HG03280 (cell line): ENCODE measurements around the gene PIGN.
"Not testable (repeated sequence)": the region's sequence is repeated elsewhere in the genome, so short reads cannot be mapped to it uniquely, and the experiment has no call there.

Source experiments
- ATAC-seq: cut with Tn5 transposase; IDR thresholded peaks from one replicate; pipeline ENCODE4 v1.9.1; 2021; ENCODE audit warnings: mild to moderate bottlenecking, moderate library complexity; ENCODE audit not compliant: unreplicated experiment

PIGN gene

GRCh38 chr18:62069556-62069955, 117.3 kb downstream of the PIGN start:
- no peak for ATAC-seq

DNA sequence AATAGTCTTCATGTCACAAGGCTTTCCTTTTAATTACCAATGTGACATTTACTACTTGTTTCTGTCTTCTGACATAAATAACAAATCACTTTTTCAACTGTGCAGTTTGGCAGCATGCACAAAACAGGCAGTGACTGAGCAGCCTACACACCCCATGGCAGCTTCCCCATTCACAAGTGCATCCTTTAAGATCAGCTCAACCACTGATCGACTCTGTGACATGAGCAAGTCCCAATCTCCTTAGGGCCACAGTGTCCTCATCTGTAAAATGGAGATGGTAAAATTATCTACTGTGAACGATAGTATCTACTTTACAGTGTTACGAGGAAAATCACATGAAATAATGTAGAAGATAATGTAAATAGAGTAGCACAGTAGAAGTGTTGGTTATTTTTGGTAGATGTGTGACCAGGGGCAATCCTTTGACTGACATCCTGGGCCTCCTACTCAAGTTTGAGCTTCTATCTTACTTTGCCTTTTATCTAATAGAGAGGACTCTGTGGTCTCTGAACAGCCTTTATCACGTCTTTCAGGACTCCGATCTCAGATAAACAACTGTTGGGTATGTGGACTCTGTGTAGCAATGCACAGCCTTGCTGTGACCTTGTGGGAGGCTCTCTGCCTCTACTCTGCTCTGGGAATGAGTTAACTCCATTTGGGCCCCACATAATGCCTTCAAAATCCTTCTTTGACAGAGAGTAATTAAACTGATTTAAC, 120.6 kb downstream of the PIGN start:
- ATAC-seq: no peak

DNA sequence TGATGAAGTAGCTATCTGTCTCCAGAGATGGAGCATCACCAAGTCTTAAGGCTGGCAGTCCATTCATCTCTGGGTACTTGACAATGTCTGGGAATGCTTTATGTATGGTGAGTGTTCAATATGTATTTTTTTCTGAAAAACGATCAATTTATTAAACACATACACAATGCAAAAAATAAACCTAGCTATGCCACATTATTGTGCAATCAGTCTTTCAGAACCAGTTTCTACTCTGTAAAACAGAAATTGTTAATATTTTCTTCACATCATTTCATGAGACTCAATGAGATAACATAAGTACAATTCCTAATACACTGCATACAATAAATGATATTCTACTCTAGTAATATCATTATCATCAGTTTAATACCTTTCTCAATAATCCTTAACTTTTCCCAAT, 122.5 kb downstream of the PIGN start:
- no peak for ATAC-seq

GRCh38 chr18:62061821-62062478, 124.9 kb downstream of the PIGN start:
- ATAC-seq: no peak

GRCh38 chr18:62060820-62061219, 126.0 kb downstream of the PIGN start:
- ATAC-seq: no peak

DNA sequence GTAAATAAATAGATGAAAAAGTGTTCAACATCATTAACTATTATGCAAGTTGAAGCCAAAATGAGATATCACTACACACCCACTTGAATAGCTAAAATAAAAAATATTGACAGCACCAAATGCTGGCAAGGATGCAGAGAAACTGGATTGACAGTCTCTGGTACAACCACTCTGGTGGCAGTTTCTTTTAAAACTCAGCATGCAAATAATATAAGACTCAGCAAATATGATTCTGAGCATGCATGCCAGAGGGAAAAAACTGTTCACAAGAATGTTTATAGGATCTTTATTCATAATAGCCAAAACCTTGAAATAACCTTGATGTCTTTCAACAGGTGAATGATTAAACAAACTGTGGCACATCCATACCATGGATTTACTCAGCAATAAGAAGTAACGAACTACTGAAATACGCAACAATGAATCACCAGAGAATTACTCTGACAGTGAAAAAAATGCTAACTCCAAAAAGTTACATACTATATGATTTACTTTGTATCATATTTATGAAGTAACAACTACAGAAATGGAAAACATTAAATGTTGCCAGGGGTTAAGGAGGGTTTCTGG, 131.8 kb downstream of the PIGN start:
- ATAC-seq: no peak

DNA sequence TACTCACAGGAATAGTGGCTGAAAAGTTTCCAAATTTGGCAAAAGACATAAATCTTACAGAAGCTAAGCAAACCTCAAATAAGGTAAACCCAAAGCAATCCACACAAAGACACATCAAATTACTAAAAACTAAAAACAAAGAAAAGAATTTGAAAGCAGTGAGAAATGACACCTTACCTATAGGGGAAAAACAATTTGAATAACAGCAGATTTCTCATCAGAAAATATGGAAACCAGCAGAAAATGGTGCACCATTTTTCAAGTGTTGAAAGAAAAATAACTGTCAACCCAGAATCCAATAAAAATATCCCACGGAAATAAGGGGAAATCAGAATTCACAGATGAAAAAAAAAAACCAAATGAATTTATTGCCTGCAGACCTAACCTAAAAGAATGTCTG, 138.6 kb downstream of the PIGN start:
- ATAC-seq: no peak

DNA sequence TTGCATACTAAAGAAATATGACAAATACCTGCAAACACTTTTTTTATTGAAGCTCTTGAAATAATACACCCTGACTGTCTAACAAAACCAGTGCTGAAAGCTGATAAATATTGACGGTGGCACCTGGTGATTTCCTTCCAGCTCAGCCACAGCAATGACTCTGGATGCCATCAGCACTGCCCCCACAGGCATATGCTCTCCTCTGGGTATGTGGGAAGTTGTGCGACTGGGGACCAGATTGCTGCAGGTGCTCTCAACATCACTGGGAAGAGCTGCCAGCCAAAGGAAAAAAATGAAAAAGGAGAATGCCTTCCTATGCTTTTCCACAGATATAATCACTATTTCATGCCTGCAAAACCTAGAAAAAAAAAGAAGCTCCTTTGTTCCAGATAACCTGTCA, 141.5 kb downstream of the PIGN start:
- ATAC-seq: no peak

GRCh38 chr18:62044490-62045000, 142.3 kb downstream of the PIGN start:
- no peak for ATAC-seq

DNA sequence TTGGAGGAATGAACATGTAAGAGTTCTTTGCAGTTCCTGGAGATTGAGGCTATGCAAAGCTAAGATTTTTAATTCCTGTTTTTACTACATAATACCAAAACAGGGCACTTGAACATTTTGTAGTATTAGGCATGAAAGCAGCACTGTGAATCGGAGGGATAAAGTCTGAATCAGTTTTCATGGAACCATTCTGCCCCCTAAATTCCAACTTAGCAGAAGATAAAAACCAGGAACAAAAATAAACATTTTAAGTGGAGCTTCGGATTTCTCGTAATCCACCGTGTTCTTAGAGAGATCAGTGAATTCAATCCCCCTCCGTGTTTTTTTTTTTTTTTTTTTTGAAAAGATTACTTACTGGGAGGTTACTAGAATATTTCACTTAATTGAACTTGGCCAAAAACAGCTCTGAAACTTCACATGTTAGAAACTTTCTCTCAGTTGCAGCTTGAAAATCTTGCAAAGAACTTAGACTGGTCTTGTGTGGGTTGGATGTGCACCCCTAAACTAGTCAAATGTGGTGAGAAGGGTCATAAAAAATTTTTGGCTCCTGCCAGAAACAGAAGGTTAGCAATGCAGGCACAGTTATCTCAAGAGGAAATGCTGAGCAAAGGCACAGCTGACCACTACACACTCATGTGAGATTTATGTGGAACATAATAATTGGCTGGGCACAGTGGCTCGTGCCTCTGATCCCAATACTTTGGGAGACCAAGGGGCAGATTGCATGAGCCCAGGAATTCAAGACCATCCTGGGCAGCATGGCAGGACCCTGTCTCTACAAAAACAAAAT, 148.7 kb downstream of the PIGN start:
- no peak for ATAC-seq

DNA sequence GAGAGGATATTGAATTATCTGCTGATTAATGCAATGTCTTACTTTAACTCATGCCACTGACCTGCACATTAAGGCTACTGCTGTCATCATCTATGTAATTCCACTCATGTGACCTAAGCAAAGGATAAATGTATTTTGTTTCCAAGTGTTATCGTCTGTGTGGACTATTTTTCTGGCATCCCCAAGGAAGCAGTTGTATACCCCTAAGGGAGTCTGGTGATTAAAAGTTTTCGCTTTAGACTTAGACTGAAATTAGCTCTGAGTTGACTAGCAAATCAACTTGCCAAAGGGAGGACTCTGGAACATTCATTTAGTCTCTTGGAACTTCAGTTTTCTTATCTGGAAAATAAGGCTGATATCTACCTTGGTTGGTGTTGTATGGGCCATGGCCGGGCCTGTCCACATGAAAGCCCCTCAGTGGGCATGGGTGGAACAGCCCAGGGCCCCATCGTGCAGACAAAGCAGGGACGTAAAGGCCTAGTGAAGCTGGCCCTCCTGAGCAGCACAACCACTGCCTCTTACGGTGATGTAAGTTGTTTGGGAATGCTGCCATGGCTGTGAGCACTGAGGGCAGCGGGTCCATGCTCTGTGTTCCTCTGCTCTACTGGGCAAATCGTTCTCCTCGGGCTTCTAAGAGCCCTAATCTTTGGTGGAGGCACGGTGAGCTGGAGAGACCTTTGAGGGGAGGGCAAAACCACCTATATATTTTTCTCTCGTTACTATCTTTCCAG, 149.7 kb downstream of the PIGN start:
- ATAC-seq: no peak

DNA sequence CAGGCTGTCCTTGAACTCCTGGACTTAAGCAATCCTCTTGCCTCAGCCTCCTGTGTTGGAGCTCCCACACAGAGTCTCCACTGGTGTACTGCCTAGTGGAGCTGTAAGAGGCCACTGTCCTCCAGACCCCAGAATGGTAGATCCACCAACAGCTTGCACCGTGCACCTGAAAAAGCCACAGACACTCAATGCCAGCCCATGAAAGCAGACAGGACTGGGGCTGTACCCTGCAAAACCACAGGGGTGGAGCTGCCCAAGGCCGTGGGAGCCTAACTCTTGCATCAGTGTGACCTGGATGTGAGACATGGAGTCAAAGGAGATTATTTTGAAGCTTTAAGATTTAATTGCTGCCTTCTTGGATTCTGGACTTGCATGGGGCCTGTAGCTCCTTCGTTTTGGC, 152.6 kb downstream of the PIGN start:
- ATAC-seq: not testable (repeated sequence)

- ATAC-seq: no peak
These were observed 153.1 kb downstream of the PIGN start for GRCh38 chr18:62033756-62034155.

DNA sequence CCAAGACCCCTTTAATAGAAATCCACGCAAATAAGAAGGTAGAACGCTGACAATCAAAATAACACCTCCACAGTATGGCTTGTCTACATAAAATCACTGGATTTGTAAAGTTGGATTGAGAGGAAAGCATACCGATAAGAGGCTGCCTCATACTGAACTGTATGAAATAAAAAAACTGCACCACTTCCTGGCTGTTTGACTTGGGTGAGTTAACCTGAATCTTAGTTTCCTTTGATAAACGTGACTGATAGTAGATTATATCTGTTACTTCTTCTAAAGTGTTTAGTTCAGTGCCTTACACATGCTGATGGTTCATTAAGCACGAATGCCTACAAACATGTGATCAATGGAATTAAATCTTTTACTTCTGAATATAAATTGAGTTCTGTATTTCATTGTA, 153.6 kb downstream of the PIGN start:
- ATAC-seq: no peak

DNA sequence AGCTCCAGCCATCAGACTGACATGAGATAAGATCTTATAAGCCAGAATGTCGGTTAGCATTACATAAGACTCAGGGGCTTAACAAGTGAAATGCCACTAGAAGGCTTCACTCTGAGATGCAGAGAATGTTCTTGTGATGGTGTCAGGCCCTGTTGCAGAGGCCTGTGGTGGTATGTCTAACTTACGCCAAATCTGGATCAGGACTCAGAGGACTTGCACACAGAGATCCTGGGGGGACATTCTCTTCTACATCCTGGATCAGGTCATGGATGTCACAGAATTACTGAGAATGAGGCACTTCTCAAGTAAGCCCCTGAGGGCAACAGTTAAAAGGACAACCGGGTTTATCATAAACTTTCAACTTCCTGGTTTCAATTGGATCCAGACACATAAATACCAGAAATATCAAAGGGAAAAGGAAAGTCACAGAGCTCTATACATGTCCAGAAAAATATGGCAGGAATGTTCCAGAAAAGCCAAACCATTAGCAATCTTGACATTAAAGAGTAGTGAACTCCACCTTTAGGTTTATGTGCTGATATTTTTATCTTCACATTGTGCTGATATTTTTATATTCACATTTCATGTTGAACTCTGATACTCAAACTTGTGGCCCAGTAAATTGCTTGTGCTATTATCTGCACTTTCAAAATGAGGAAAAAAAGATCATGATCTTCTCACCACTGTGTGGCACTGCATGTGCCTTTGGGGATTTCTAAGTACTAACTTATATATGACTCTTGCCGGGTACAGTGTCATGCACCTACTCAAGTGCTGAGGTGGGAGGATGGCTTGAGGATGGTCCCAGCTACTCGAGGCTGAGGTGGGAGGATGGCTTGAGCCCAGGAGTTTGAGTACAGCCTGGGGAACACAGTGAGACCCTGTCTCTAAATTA, 156.5 kb downstream of the PIGN start:
- ATAC-seq: no peak

DNA sequence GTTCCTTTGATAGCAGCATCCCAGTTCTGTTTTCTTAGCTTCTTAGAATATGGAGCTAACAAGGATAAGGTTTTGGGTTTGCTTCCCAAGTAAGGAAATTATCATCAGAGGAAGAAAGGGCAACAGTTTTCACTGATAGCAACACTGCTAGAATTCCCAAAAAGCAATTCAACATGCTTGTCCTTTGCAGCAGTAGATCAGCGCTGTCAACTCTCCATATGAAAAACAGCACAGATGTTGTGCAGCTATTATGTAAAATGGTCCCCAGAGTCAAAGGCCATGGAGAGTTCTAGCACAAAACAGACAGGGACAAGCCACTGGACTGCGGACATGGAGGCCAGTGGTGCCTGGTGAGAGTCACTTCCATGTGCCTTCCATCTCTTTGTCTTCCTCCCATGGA, 158.1 kb downstream of the PIGN start:
- no peak for ATAC-seq

- no peak for ATAC-seq
These were observed 158.8 kb downstream of the PIGN start for GRCh38 chr18:62027914-62028520.

GRCh38 chr18:62026586-62026985, 160.3 kb downstream of the PIGN start:
- ATAC-seq: no peak

DNA sequence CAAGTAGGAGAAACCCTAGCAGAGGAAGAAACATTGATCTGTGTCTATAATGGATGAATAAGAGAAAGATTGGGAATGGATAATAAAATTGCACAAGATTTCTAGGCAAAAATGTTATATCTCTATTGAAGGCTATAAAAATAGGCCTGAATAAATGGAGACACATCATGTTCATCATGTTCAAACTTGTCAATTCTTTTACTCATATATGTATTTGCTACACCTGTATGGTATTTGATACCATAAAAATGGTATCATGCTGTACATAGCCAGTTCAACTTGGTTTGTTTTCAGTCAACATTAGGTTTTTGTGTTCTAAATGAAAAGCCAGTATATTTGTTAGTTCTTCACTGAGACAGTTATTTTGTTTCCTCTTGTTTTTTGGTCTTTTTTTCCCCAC, 161.9 kb downstream of the PIGN start:
- ATAC-seq: no peak
